GM12878 (cell line): ENCODE measurements around the gene NOL4L. TPM values are rescaled to one million over a fixed set of nuclear protein-coding genes. Genes with fewer than 3 reads are reported as not detected.

Source experiments
- ATAC-seq: fragments of 200-7000 bp; cut with Tn5 transposase; 3 replicates; pipeline ENCODE4 v1.9.1; 2020; ENCODE audit warnings: mild to moderate bottlenecking, moderate library complexity
- BruUV-seq: library from RNA; stranded (reverse); fragments of 400-500 nt; replicated peaks from 2 replicates; lab custom pipeline; 2021; lab: Mats Ljungman, UMichigan
- CTCF ChIA-PET: fragments of 300-600 bp; sonication (Branson Sonifier 250); formaldehyde crosslinking; extraction: SDS; loops from one replicate; lab custom pipeline; 2021; ENCODE audit warnings: inconsistent platforms; lab: Yijun Ruan, JAX
- POLR2A ChIA-PET: fragments of 350-600 bp; formaldehyde crosslinking; extraction: SDS; loops from one replicate; lab custom pipeline; 2021; ENCODE audit warnings: inconsistent platforms; lab: Charles Lee
- RAD21 ChIA-PET: fragments of 300-600 bp; sonication (Branson Sonifier 250); formaldehyde crosslinking; loops from one replicate; lab custom pipeline; 2023; ENCODE audit warnings: antibody characterized with exemption; ENCODE audit not compliant: unreplicated experiment; lab: Charles Lee
- SMC1A ChIA-PET: fragments of 300-600 bp; sonication (Branson Sonifier 250); formaldehyde crosslinking; loops from one replicate; lab custom pipeline; 2023; ENCODE audit not compliant: unreplicated experiment, uncharacterized antibody; lab: Charles Lee
- DNase-seq: peaks from one replicate; pipeline ENCODE4 v3.0.0-alpha.2; 2011; ENCODE audit warnings: low read depth, low spot score
- FAIRE-seq: peaks from 3 replicates; lab custom pipeline; 2011; peaks lifted over from hg19 to GRCh38; lab: Jason Lieb, UNC
- H2AFZ ChIP-seq: 2 replicates; pipeline ENCODE4 v1.6.0; 2011; ENCODE audit warnings: low read depth, low read length, control low read depth; ENCODE audit not compliant: control insufficient read depth
- H3K27ac ChIP-seq: 2 replicates; pipeline ENCODE4 v1.5.1; 2011; ENCODE audit warnings: control low read depth; ENCODE audit not compliant: control insufficient read depth, insufficient read depth
- H3K27me3 ChIP-seq, 2 experiments: replicated peaks in 1 of 2; 2 replicates each; pipeline versions ENCODE4 v1.6.0 to v1.6.1; 2011; ENCODE audit warnings: low read length in 1 of 2; ENCODE audit not compliant: control insufficient read depth in 2 of 2, insufficient read depth in 2 of 2
- H3K36me3 ChIP-seq, 2 experiments: 2 replicates each; pipeline ENCODE4 v1.5.1; 2011; ENCODE audit warnings: low read length in 1 of 2; ENCODE audit not compliant: control insufficient read depth in 2 of 2, insufficient read depth in 2 of 2
- H3K4me1 ChIP-seq: 2 replicates; pipeline ENCODE4 v1.6.1; 2011; ENCODE audit warnings: mild to moderate bottlenecking, low read length, moderate library complexity, mixed read lengths; ENCODE audit not compliant: control insufficient read depth, insufficient read depth
- H3K4me2 ChIP-seq: 2 replicates; pipeline ENCODE4 v1.6.0; 2011; ENCODE audit warnings: control low read depth; ENCODE audit not compliant: control insufficient read depth, insufficient read depth
- H3K4me3 ChIP-seq: fragments of 200-600 bp; sonication (generic); 2 replicates; pipeline ENCODE4 v1.5.1; 2016
- H3K79me2 ChIP-seq: 2 replicates; pipeline ENCODE4 v1.6.0; 2011; ENCODE audit warnings: low read length; ENCODE audit not compliant: control insufficient read depth, insufficient read depth
- H3K9ac ChIP-seq: 2 replicates; pipeline ENCODE4 v1.8.0; 2011; ENCODE audit warnings: low read length, control low read depth, mixed read lengths; ENCODE audit not compliant: control insufficient read depth, insufficient read depth
- H3K9me3 ChIP-seq: replicated peaks from 3 replicates; pipeline ENCODE4 v1.5.1; 2011; ENCODE audit warnings: mild to moderate bottlenecking, low read length; ENCODE audit not compliant: control insufficient read depth, insufficient read depth
- H4K20me1 ChIP-seq: 2 replicates; pipeline ENCODE4 v1.6.0; 2011; ENCODE audit not compliant: control insufficient read depth, insufficient read depth
- EGR1 ChIP-seq, 2 experiments: IDR thresholded peaks; 1 replicate in 1 of 2; 2 replicates in 1 of 2; pipeline ENCODE4 v1.6.1; 2011 to 2012; ENCODE audit warnings: low read depth in 2 of 2, low read length in 2 of 2, borderline replicate concordance in 1 of 2, mild to moderate bottlenecking in 1 of 2, moderate library complexity in 1 of 2
- HSF1 ChIP-seq: fragments of 150-350 bp; IDR thresholded peaks from 2 replicates; pipeline ENCODE4 v1.6.1; 2014; ENCODE audit warnings: mild to moderate bottlenecking, low read depth, low read length
- LARP7 ChIP-seq: fragments of 450-650 bp; IDR thresholded peaks from 2 replicates; pipeline ENCODE4 v1.6.1; 2017; ENCODE audit warnings: mild to moderate bottlenecking
- MYB ChIP-seq: fragments of 150-350 bp; IDR thresholded peaks from 2 replicates; pipeline ENCODE4 v1.6.1; 2014; ENCODE audit warnings: mild to moderate bottlenecking, low read depth, low read length, borderline replicate concordance
- SMARCA5 ChIP-seq: fragments of 450-650 bp; IDR thresholded peaks from 2 replicates; pipeline ENCODE4 v1.6.1; 2017; ENCODE audit warnings: mild to moderate bottlenecking
- ZBTB4 ChIP-seq: fragments of 450-650 bp; formaldehyde crosslinking; IDR thresholded peaks from 2 replicates; pipeline ENCODE4 v1.4.0; 2022; ENCODE audit warnings: mild to moderate bottlenecking, moderate library complexity
- ZNF207 ChIP-seq: fragments of 450-650 bp; IDR thresholded peaks from 2 replicates; pipeline ENCODE4 v1.6.1; 2014; ENCODE audit warnings: antibody characterized with exemption, mild to moderate bottlenecking, borderline replicate concordance
- WGBS: methylation state at CpG from one replicate; pipeline ENCODE4 v1.1.6; 2016; ENCODE audit warnings: low lambda C conversion rate; ENCODE audit not compliant: insufficient replicate concordance, insufficient coverage; ENCODE audit errors: missing lambda C conversion rate; 5-methylcytosine and 5-hydroxymethylcytosine counted together
- in situ Hi-C: fragments of 300-500 bp; cut with MboI; formaldehyde crosslinking; loops from 9 replicates; pipeline ENCODE4 v1.14.3; 2018; ENCODE audit warnings: mixed read lengths
- intact Hi-C: fragments of 100-400 bp; cut with micrococcal nuclease; formaldehyde crosslinking; loops from one replicate; pipeline ENCODE4 v1.14.2; 2022; ENCODE audit not compliant: unreplicated experiment
- polyA plus RNA-seq, 11 experiments: library from polyadenylated mRNA; depleted of rRNA in 4 of 11; unstranded in 6 of 11; stranded (reverse) in 5 of 11; fragments of >200 nt; fragmentation: Nextera tagmentation in 4 of 11; fragmentation: Illumina TruSeq in 1 of 11; extraction: Ambion mirVana in 4 of 11; extraction: Trizol in 1 of 11; gene quantifications; 1 replicate in 1 of 11; 2 replicates in 10 of 11; pipeline versions ENCODE4 v1.2.1 to v1.2.3, GENCODE V29; 2011 to 2016; ENCODE audit warnings: inconsistent platforms in 2 of 11, missing spikeins in 2 of 11, low read depth in 1 of 11
- total RNA-seq, 4 experiments: library from RNA; depleted of rRNA in 3 of 4; stranded (reverse); fragments of >200 nt in 3 of 4; fragmentation: Illumina TruSeq in 1 of 4; extraction: Trizol in 1 of 4; gene quantifications; 2 replicates each; pipeline versions ENCODE4 v1.2.1 to v1.2.3, GENCODE V29; 2013 to 2021

Gene NOL4L
- total and polyA plus RNA-seq, 10 of the 15 experiments (the other 5 are each of a cell fraction or from before 2014, with no cell fraction given), result 2.3 to 24.0 (median 8.0) TPM

GRCh38 chr20:32619586-32619985 is 34.5 kb upstream of the NOL4L start:
- ChIA-PET SMC1A (no interaction called here), POLR2A (interaction anchor here (0.6 kb wide), 1 partner anchor 64 kb away, joined by 4 read pairs; no protein-coding TSS in a partner anchor)
- H3K9ac ChIP-seq, result no peak overlapping the region

More at GRCh38 chr20:32619586-32619985, 34.5 kb upstream of the NOL4L start:
- FAIRE-seq (no peak), DNase-seq (no peak), ATAC-seq (no peak)
- Histone ChIP-seq H3K4me3 (no peak overlapping the region), H3K79me2 (no peaks in the 10 kb centered on the region), H3K27me3 (no peaks in the 10 kb centered on the region; a peak in 1 of 4 replicates), H3K27ac (no peak overlapping the region), H2AFZ (no peak overlapping the region), H3K4me2 (no peak overlapping the region), H4K20me1 (no peaks in the 10 kb centered on the region), H3K9me3 (no peaks in the 10 kb centered on the region; the same call in 2 of the 3 replicates), H3K4me1 (no peaks in the 10 kb centered on the region), H3K36me3 (no peaks in the 10 kb centered on the region)
- in situ Hi-C loops, result no loop called here
- intact Hi-C loops, result no loop called here
- WGBS, result 60% methylated on average over 8 of the region's 8 CpGs
- TF ChIP-seq LARP7, result no peak
- TF ChIP-seq EGR1 (IDR thresholded peaks at IDR 0.05; ENCODE audit: borderline replicate concordance in 1 of 2, low read depth in 2 of 2, low read length in 2 of 2), result no peak
- TF ChIP-seq MYB, result no peak
- TF ChIP-seq ZNF207, result no peak
- no peak for TF ChIP-seq HSF1
- no peak for TF ChIP-seq SMARCA5
- no peak for TF ChIP-seq ZBTB4 (CRISPR knock-in tag)
- ChIA-PET RAD21 (interaction anchor here (1.4 kb wide), 1 partner anchor 92 kb away, joined by 4 read pairs; no protein-coding TSS in a partner anchor), CTCF (no interaction called here)
- no TSS peak for BruUV-seq
